D721Med (cell line): ENCODE measurements around the gene FBXO42.

Source experiments
- DNase-seq: peaks from one replicate; pipeline ENCODE4 v3.0.0; 2011; ENCODE audit warnings: low spot score; ENCODE audit not compliant: insufficient read length
- FAIRE-seq: peaks from 2 replicates; lab custom pipeline; 2011; peaks lifted over from hg19 to GRCh38; lab: Jason Lieb, UNC
- TF ChIP-seq, protein P1 (sequence below): IDR thresholded peaks from 2 replicates; pipeline ENCODE4 v1.5.1; 2012; ENCODE audit warnings: mild to moderate bottlenecking, control low read depth; ENCODE audit not compliant: insufficient read depth; ENCODE audit errors: missing control alignments

Gene FBXO42

DNA sequence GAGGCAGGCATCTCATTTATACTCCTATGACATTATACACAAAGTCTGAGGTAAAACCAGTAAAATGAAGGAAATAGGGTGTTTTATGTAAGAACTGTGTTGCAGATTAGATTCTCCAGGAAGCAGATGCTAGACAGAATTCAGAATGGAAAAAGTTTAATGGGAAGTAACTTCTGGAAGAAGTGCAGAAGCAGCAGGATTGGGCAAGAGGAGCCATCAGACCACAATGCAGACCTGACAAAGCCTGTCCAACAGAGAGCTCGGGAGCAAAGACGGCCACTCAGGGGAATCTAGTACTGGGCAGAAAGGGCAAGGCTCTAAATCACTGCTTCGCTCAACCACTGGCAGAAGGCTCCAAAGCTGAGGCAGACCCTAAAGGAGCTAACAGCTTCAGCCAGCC lies 33.7 kb downstream of the FBXO42 start:
- FAIRE-seq: no peak
- no peak for DNase-seq

GRCh38 chr1:16315437-16315836 lies 36.8 kb downstream of the FBXO42 start:
- DNase-seq (no peak), FAIRE-seq (no peak)
- TF ChIP-seq, protein P1, sequence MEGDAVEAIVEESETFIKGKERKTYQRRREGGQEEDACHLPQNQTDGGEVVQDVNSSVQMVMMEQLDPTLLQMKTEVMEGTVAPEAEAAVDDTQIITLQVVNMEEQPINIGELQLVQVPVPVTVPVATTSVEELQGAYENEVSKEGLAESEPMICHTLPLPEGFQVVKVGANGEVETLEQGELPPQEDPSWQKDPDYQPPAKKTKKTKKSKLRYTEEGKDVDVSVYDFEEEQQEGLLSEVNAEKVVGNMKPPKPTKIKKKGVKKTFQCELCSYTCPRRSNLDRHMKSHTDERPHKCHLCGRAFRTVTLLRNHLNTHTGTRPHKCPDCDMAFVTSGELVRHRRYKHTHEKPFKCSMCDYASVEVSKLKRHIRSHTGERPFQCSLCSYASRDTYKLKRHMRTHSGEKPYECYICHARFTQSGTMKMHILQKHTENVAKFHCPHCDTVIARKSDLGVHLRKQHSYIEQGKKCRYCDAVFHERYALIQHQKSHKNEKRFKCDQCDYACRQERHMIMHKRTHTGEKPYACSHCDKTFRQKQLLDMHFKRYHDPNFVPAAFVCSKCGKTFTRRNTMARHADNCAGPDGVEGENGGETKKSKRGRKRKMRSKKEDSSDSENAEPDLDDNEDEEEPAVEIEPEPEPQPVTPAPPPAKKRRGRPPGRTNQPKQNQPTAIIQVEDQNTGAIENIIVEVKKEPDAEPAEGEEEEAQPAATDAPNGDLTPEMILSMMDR: no peak

More for the DNA sequence above, 33.7 kb downstream of the FBXO42 start:
- TF ChIP-seq, protein P1: no peak

DNA sequence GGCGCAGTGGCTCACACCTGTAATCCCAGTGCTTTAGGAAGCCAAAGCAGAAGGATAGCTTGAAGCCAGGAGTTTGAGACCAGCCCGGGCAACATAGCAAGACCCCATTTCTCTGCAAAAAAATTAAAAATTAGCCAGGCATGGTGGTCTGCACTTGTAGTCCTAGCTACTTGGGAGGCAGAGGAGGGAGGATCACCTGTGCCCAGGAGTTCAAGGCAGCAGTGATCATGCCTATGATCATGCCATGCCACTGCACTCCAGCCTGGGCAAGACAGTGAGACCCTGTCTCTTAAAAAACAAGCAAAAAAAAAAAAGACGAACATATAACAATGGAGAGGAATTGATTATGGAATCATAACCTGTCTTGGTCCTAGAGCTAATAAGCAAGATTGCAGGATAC lies 45.1 kb downstream of the FBXO42 start:
- TF ChIP-seq, protein P1: no peak
- DNase-seq (no peak), FAIRE-seq (no peak)

GRCh38 chr1:16302709-16303627 lies 49.3 kb downstream of the FBXO42 start:
- no peak for FAIRE-seq

GRCh38 chr1:16300436-16300835 lies 51.8 kb downstream of the FBXO42 start:
- DNase-seq (no peak), FAIRE-seq (no peak)

More at GRCh38 chr1:16302709-16303627, 49.3 kb downstream of the FBXO42 start:
- TF ChIP-seq, protein P1: no peak
- no peak for DNase-seq

DNA sequence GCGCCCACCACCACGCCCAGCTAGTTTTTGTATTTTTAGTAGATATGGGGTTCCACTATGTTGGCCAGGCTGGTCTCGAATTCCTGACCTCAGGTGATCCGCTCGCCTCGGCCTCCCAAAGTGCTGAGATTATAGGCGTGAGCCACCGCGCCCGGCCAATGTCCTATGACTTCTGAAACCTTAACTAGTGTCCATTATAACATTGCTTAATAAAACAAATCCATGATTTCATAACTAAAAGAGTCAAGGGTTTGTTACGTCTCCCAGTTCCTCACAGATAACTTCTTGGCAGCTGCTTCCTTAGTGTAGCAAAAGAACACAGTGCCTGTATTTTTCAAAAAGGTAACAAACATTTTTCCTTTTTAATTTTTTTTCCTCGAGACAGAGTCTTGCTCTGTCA lies 53.6 kb downstream of the FBXO42 start:
- DNase-seq (no peak), FAIRE-seq (no peak)
- TF ChIP-seq, protein P1: no peak

More at GRCh38 chr1:16300436-16300835, 51.8 kb downstream of the FBXO42 start:
- TF ChIP-seq, protein P1: no peak

- no peak for DNase-seq
- FAIRE-seq: no peak
- TF ChIP-seq, protein P1: no peak
Observed at GRCh38 chr1:16296643-16297042, 55.6 kb downstream of the FBXO42 start.
